Measurements from ENCODE around the gene SLC13A5. TPM values are rescaled to one million over a fixed set of nuclear protein-coding genes. Genes with fewer than 3 reads are reported as not detected.
A peak's percentile ranks its signal among the peaks of the same experiment; 100 is the strongest.
"Not testable (repeated sequence)": the region's sequence is repeated elsewhere in the genome, so short reads cannot be mapped to it uniquely, and the experiment has no call there.

Gene SLC13A5
- total and polyA plus RNA-seq, 4 donors: 0.10 to 0.36 TPM; not detected in 2

- Histone ChIP-seq H3K4me3 (ENCODE audit: low read length in 2 of 2) (no peak overlapping the region), H3K36me3 (ENCODE audit: control insufficient read depth in 1 of 2, insufficient read depth in 2 of 2, low read length in 1 of 2) (no peaks in the 10 kb centered on the region), H3K4me1 (ENCODE audit: control insufficient read depth in 1 of 2, insufficient read depth in 2 of 2, low read length in 2 of 2) (no peaks in the 10 kb centered on the region), H3K9me3 (ENCODE audit: control insufficient read depth, low read length) (no peaks in the 10 kb centered on the region), H3K27me3 (ENCODE audit: control insufficient read depth in 1 of 2, insufficient read depth in 2 of 2, low read length in 1 of 2) (no peaks in the 10 kb centered on the region), H3K27ac (ENCODE audit: low read depth in 1 of 2, low read length in 2 of 2) (no peak overlapping the region)
- WGBS, 2 donors: 73 to 85% methylated on average over 13 of the region's 13 CpGs
- no peak for ATAC-seq (ENCODE audit: low FRiP score)
- peak in 1 of 2 donors; percentile 20 for DNase-seq
- intact Hi-C loops (cut with DNase I): no loop called here
Observed at GRCh38 chr17:6695565-6695964, 17.6 kb downstream of the SLC13A5 start.

- peak in 1 of 2 donors; percentile 7 for DNase-seq
- intact Hi-C loops (cut with DNase I): no loop called here
- no peak for ATAC-seq (ENCODE audit: low FRiP score)
- 79% methylated on average over 2 of the region's 2 CpGs for WGBS, 2 donors
- Histone ChIP-seq H3K36me3 (ENCODE audit: control insufficient read depth in 1 of 2, insufficient read depth in 2 of 2, low read length in 1 of 2) (no peaks in the 10 kb centered on the region), H3K4me1 (ENCODE audit: control insufficient read depth in 1 of 2, insufficient read depth in 2 of 2, low read length in 2 of 2) (no peaks in the 10 kb centered on the region), H3K27ac (ENCODE audit: low read depth in 1 of 2, low read length in 2 of 2) (no peak overlapping the region), H3K4me3 (ENCODE audit: low read length in 2 of 2) (no peak overlapping the region), H3K9me3 (ENCODE audit: control insufficient read depth, low read length) (no peaks in the 10 kb centered on the region), H3K27me3 (ENCODE audit: control insufficient read depth in 1 of 2, insufficient read depth in 2 of 2, low read length in 1 of 2) (no peaks in the 10 kb centered on the region)
Observed at GRCh38 chr17:6695051-6695450, 18.1 kb downstream of the SLC13A5 start.

GRCh38 chr17:6691958-6692357 is 21.2 kb downstream of the SLC13A5 start:
- H3K9me3 ChIP-seq (ENCODE audit: control insufficient read depth, low read length); ATAC-seq (ENCODE audit: low FRiP score); H3K4me3 ChIP-seq (ENCODE audit: low read length in 2 of 2); H3K27ac ChIP-seq (ENCODE audit: low read depth in 1 of 2, low read length in 2 of 2); intact Hi-C loops (cut with DNase I); DNase-seq; H3K4me1 ChIP-seq (ENCODE audit: control insufficient read depth in 1 of 2, insufficient read depth in 2 of 2, low read length in 2 of 2); H3K36me3 ChIP-seq (ENCODE audit: control insufficient read depth in 1 of 2, insufficient read depth in 2 of 2, low read length in 1 of 2); H3K27me3 ChIP-seq (ENCODE audit: control insufficient read depth in 1 of 2, insufficient read depth in 2 of 2, low read length in 1 of 2): not testable (repeated sequence)
- 63 to 64% methylated on average over 6 of the region's 6 CpGs for WGBS, 2 donors

- Histone ChIP-seq H3K36me3 (ENCODE audit: control insufficient read depth in 1 of 2, insufficient read depth in 2 of 2, low read length in 1 of 2) (no peaks in the 10 kb centered on the region), H3K4me3 (ENCODE audit: low read length in 2 of 2) (no peak overlapping the region), H3K4me1 (ENCODE audit: control insufficient read depth in 1 of 2, insufficient read depth in 2 of 2, low read length in 2 of 2) (no peaks in the 10 kb centered on the region), H3K9me3 (ENCODE audit: control insufficient read depth, low read length) (no peaks in the 10 kb centered on the region), H3K27me3 (ENCODE audit: control insufficient read depth in 1 of 2, insufficient read depth in 2 of 2, low read length in 1 of 2) (no peaks in the 10 kb centered on the region), H3K27ac (ENCODE audit: low read depth in 1 of 2, low read length in 2 of 2) (no peak overlapping the region)
- ATAC-seq (ENCODE audit: low FRiP score) (no peak), DNase-seq (no peak)
- 76 to 77% methylated on average over 3 of the region's 3 CpGs for WGBS, 2 donors
- intact Hi-C loops (cut with DNase I): no loop called here
Observed at GRCh38 chr17:6691546-6691945, 21.6 kb downstream of the SLC13A5 start.

GRCh38 chr17:6690641-6691040 is 22.5 kb downstream of the SLC13A5 start:
- ATAC-seq (ENCODE audit: low FRiP score): no peak
- WGBS, 2 donors: 80 to 82% methylated on average over 11 of the region's 11 CpGs
- intact Hi-C loops (cut with DNase I): no loop called here

GRCh38 chr17:6688944-6689343 is 24.2 kb downstream of the SLC13A5 start:
- WGBS, 2 donors: 82 to 84% methylated on average over 9 of the region's 9 CpGs
- intact Hi-C loops (cut with DNase I): no loop called here
- ATAC-seq (ENCODE audit: low FRiP score): no peak

More at GRCh38 chr17:6690641-6691040, 22.5 kb downstream of the SLC13A5 start:
- Histone ChIP-seq H3K9me3 (ENCODE audit: control insufficient read depth, low read length) (no peaks in the 10 kb centered on the region), H3K36me3 (ENCODE audit: control insufficient read depth in 1 of 2, insufficient read depth in 2 of 2, low read length in 1 of 2) (no peaks in the 10 kb centered on the region), H3K4me3 (ENCODE audit: low read length in 2 of 2) (no peak overlapping the region), H3K27ac (ENCODE audit: low read depth in 1 of 2, low read length in 2 of 2) (no peak overlapping the region), H3K4me1 (ENCODE audit: control insufficient read depth in 1 of 2, insufficient read depth in 2 of 2, low read length in 2 of 2) (no peaks in the 10 kb centered on the region), H3K27me3 (ENCODE audit: control insufficient read depth in 1 of 2, insufficient read depth in 2 of 2, low read length in 1 of 2) (no peaks in the 10 kb centered on the region)
- no peak for DNase-seq

GRCh38 chr17:6686026-6686425 is 27.1 kb downstream of the SLC13A5 start:
- Histone ChIP-seq H3K27me3 (ENCODE audit: control insufficient read depth in 1 of 2, insufficient read depth in 2 of 2, low read length in 1 of 2) (no peaks in the 10 kb centered on the region), H3K36me3 (ENCODE audit: control insufficient read depth in 1 of 2, insufficient read depth in 2 of 2, low read length in 1 of 2) (no peaks in the 10 kb centered on the region), H3K4me1 (ENCODE audit: control insufficient read depth in 1 of 2, insufficient read depth in 2 of 2, low read length in 2 of 2) (no peaks in the 10 kb centered on the region), H3K4me3 (ENCODE audit: low read length in 2 of 2) (no peak overlapping the region), H3K9me3 (ENCODE audit: control insufficient read depth, low read length) (no peaks in the 10 kb centered on the region), H3K27ac (ENCODE audit: low read depth in 1 of 2, low read length in 2 of 2) (no peak overlapping the region)
- intact Hi-C loops (cut with DNase I): no loop called here
- no peak for ATAC-seq (ENCODE audit: low FRiP score)
- no peak for DNase-seq
- WGBS, 2 donors: 72 to 80% methylated on average over 4 of the region's 4 CpGs

More at GRCh38 chr17:6688944-6689343, 24.2 kb downstream of the SLC13A5 start:
- no peaks in the 10 kb centered on the region for H3K27me3 ChIP-seq (ENCODE audit: control insufficient read depth in 1 of 2, insufficient read depth in 2 of 2, low read length in 1 of 2)
- no peaks in the 10 kb centered on the region for H3K9me3 ChIP-seq (ENCODE audit: control insufficient read depth, low read length)
- no peak for DNase-seq
- H3K4me3 ChIP-seq (ENCODE audit: low read length in 2 of 2): no peak overlapping the region
- no peaks in the 10 kb centered on the region for H3K36me3 ChIP-seq (ENCODE audit: control insufficient read depth in 1 of 2, insufficient read depth in 2 of 2, low read length in 1 of 2)
- no peaks in the 10 kb centered on the region for H3K4me1 ChIP-seq (ENCODE audit: control insufficient read depth in 1 of 2, insufficient read depth in 2 of 2, low read length in 2 of 2)
- no peak overlapping the region for H3K27ac ChIP-seq (ENCODE audit: low read depth in 1 of 2, low read length in 2 of 2)

GRCh38 chr17:6684881-6685767 is 28.0 kb downstream of the SLC13A5 start:
- no peak for ATAC-seq (ENCODE audit: low FRiP score)
- Histone ChIP-seq H3K4me1 (ENCODE audit: control insufficient read depth in 1 of 2, insufficient read depth in 2 of 2, low read length in 2 of 2) (no peaks in the 10 kb centered on the region), H3K4me3 (ENCODE audit: low read length in 2 of 2) (no peak overlapping the region), H3K36me3 (ENCODE audit: control insufficient read depth in 1 of 2, insufficient read depth in 2 of 2, low read length in 1 of 2) (no peaks in the 10 kb centered on the region), H3K9me3 (ENCODE audit: control insufficient read depth, low read length) (no peaks in the 10 kb centered on the region), H3K27ac (ENCODE audit: low read depth in 1 of 2, low read length in 2 of 2) (no peak overlapping the region), H3K27me3 (ENCODE audit: control insufficient read depth in 1 of 2, insufficient read depth in 2 of 2, low read length in 1 of 2) (no peaks in the 10 kb centered on the region)
- intact Hi-C loops (cut with DNase I): no loop called here
- no peak for DNase-seq
- WGBS, 2 donors: 83 to 84% methylated on average over 14 of the region's 14 CpGs

- Histone ChIP-seq H3K36me3 (ENCODE audit: control insufficient read depth in 1 of 2, insufficient read depth in 2 of 2, low read length in 1 of 2) (no peaks in the 10 kb centered on the region), H3K27me3 (ENCODE audit: control insufficient read depth in 1 of 2, insufficient read depth in 2 of 2, low read length in 1 of 2) (no peaks in the 10 kb centered on the region), H3K9me3 (ENCODE audit: control insufficient read depth, low read length) (no peaks in the 10 kb centered on the region), H3K4me3 (ENCODE audit: low read length in 2 of 2) (no peak overlapping the region), H3K4me1 (ENCODE audit: control insufficient read depth in 1 of 2, insufficient read depth in 2 of 2, low read length in 2 of 2) (no peaks in the 10 kb centered on the region), H3K27ac (ENCODE audit: low read depth in 1 of 2, low read length in 2 of 2) (no peak overlapping the region)
- intact Hi-C loops (cut with DNase I): no loop called here
- no peak for DNase-seq
- no peak for ATAC-seq (ENCODE audit: low FRiP score)
- WGBS, 2 donors: 64 to 70% methylated on average over 7 of the region's 7 CpGs
Observed at GRCh38 chr17:6684460-6684783, 28.7 kb downstream of the SLC13A5 start.
